Measurements from ENCODE around the gene SCLY. TPM values are rescaled to one million over a fixed set of nuclear protein-coding genes. Genes with fewer than 3 reads are reported as not detected.

The SCLY gene
- total RNA-seq, 1 donor from 2014 or later: 21.5 TPM

DNA sequence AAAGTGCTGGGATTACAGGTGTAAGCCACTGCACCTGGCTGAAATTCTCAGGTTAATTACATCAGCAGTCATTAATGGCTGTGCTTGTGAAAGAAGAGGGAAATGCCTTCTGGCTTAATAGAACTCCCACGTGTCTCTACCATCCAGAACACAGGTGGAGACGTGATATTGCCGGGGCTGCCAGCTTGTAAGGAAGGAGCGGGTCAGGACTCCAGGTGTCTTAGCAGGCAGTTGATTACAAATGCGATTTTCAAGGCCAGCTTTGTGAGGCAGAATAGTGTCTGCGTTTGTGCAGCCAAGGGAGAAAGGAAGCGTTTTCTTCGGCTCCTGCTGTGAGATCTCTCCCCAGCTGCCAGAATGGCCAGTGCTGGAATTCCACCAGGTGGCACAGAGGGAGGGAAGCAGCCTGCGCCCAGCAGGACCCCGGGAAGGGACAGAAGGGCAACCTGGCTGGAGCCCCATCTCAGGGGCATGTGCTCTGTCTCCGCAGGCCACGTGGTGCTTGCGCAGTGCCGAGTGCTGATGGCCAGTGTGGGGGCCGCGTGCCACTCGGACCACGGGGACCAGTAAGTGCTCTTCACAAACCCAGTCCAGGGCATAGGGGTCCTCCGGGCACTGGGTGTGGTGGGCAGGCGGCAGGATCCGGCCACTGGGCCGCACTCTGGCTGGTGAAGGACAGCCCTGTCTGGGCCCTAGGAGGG, 35.7 kb downstream of the SCLY start:
- Mint-ChIP-seq H3K27ac (no peak overlapping the region), H3K36me3 (peaks cover 1% of the 10 kb centered on the region), H3K27me3 (ENCODE audit: low read depth) (no peaks in the 10 kb centered on the region), H3K9me3 (no peaks in the 10 kb centered on the region), H3K4me1 (peaks cover 2% of the 10 kb centered on the region), H3K4me3 (no peak overlapping the region)
- TF ChIP-seq, protein P1, sequence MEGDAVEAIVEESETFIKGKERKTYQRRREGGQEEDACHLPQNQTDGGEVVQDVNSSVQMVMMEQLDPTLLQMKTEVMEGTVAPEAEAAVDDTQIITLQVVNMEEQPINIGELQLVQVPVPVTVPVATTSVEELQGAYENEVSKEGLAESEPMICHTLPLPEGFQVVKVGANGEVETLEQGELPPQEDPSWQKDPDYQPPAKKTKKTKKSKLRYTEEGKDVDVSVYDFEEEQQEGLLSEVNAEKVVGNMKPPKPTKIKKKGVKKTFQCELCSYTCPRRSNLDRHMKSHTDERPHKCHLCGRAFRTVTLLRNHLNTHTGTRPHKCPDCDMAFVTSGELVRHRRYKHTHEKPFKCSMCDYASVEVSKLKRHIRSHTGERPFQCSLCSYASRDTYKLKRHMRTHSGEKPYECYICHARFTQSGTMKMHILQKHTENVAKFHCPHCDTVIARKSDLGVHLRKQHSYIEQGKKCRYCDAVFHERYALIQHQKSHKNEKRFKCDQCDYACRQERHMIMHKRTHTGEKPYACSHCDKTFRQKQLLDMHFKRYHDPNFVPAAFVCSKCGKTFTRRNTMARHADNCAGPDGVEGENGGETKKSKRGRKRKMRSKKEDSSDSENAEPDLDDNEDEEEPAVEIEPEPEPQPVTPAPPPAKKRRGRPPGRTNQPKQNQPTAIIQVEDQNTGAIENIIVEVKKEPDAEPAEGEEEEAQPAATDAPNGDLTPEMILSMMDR (IDR thresholded peaks at IDR 0.05; ENCODE audit: unreplicated experiment): no peak
- no peak for DNase-seq (ENCODE audit: low spot score in 2 of 2, unreplicated experiment in 2 of 2)

DNA sequence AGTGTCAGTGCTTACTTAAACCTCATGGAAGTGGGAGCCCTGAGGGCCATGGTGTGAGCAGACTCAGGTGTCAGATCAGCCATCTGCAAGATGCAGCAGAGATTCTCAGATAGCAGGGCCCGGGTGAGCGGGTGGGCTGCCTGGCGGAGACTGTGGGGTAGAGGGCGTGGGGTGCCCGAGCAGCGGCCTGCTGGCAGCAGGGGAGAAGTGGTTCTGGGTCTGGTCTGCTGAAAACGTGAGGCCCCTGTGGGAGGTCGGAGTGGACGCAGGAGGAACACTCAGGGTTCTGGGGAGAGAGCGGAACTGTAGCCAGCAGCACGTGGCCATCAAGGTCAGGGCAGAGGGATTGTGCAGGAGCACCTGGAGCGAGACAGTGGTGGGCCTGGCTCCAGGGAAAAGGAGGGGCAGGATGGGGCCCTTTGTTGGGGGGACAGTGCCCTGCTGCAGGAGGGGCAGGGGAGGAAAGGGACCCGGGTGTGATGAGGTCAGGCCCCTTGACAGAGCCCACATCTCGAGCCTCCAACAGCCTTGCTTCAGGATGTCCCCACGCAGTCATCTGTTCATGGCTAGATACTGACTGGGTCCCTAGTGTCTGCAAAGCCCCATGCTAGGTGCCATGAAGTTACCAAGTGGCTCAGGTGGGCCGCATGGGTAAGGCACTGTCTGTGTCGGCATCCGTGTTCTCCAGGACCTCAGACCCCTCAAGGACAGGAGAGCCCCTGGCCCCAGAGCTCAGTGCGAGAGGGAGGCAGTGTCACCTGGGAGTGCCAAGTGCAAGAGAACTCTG, 36.6 kb downstream of the SCLY start:
- Mint-ChIP-seq H3K9me3 (no peaks in the 10 kb centered on the region), H3K4me3 (no peak overlapping the region), H3K27ac (no peak overlapping the region), H3K27me3 (ENCODE audit: low read depth) (no peaks in the 10 kb centered on the region), H3K36me3 (peaks cover 1% of the 10 kb centered on the region), H3K4me1 (peaks cover 2% of the 10 kb centered on the region)
- TF ChIP-seq, protein P1 (IDR thresholded peaks at IDR 0.05; ENCODE audit: unreplicated experiment): no peak
- no peak for DNase-seq (ENCODE audit: low spot score in 2 of 2, unreplicated experiment in 2 of 2)

DNA sequence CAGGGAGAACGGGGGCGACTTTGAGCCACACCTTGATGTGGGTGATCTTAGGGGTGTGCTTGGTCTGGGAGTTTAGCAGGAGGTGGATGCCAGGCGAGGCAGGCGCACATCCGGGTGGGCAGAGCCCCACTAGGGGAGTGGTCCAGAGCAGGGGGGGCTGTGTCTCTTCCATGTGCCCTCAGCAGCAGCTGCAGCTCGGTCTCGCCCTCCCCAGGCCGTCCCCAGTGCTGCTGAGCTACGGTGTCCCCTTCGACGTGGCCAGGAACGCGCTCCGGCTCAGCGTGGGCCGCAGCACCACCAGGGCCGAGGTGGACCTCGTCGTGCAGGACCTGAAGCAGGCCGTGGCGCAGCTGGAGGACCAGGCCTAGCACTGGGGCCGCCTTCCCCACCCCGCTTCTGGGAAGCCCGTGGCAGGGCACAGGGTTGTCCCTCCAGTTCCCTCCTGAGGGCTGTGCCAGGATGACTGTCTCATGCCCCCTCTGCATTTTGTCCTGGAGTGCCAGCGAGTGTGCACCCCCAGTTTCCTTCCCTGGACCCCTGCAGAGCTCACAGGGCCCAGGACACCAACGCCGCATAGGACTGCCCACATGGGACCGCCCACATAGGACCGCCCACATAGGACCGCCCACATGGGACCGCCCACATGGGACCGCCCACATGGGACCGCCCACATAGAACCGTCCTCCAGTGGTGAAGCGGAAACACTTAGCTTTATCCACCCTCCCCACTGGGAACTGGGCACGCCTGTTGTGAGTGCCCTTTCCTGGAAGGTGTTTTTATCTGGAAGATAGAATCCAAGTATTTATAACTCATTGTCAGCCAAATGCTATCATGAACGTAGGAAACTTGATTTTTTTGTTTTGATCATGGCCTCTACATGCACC, 37.4 kb downstream of the SCLY start:
- no peak for DNase-seq (ENCODE audit: low spot score in 2 of 2, unreplicated experiment in 2 of 2)
- TF ChIP-seq, protein P1 (IDR thresholded peaks at IDR 0.05; ENCODE audit: unreplicated experiment): no peak
- H3K4me1 Mint-ChIP-seq: peaks cover 2% of the 10 kb centered on the region
- H3K4me3 Mint-ChIP-seq: no peak overlapping the region
- no peaks in the 10 kb centered on the region for H3K27me3 Mint-ChIP-seq (ENCODE audit: low read depth)
- H3K36me3 Mint-ChIP-seq: peaks cover 1% of the 10 kb centered on the region
- no peaks in the 10 kb centered on the region for H3K9me3 Mint-ChIP-seq
- H3K27ac Mint-ChIP-seq: no peak overlapping the region

DNA sequence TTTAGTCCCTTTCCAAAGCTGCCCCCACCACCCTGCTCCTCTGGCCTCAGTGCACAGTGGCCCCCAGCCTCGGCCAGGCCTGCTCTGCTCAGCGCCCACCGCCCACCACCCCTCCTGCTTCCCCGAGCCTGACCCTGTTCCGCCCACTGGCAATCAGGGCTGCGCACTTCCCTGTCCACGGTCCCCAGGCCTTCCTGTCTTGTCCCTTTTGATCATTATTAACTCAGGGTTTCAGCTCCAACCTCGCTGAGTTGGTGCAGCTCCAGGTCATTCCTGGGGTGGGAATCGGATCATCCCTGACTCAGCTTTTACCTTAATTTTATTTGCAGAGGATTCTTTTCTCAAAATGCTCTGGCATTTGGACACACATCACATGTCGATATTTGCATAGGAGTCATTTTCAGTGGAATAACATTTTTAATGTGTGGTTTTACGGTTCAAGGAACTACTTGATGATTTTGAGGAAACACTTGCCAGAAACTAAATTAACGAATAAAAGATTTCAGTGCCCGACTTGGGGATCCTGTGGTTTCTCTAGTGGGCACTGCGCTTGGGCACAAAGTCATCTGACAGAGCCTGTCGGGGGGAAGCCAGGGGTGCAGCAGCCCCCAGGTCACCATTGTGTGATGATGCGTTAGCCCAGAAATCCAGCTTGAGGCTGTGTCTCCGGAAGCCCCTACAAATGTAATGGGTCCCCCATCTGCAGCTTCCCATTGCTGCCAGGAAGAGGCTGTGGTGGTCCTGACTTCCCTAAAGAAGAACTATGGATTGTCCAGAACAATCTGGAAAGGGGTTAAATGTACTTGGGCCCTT, 38.3 kb downstream of the SCLY start:
- no peak for DNase-seq (ENCODE audit: low spot score in 2 of 2, unreplicated experiment in 2 of 2)
- no peaks in the 10 kb centered on the region for H3K27me3 Mint-ChIP-seq (ENCODE audit: low read depth)
- peaks cover 1% of the 10 kb centered on the region for H3K36me3 Mint-ChIP-seq
- TF ChIP-seq, protein P1 (IDR thresholded peaks at IDR 0.05; ENCODE audit: unreplicated experiment): no peak
- H3K4me3 Mint-ChIP-seq: no peak overlapping the region
- no peaks in the 10 kb centered on the region for H3K9me3 Mint-ChIP-seq
- no peak overlapping the region for H3K27ac Mint-ChIP-seq
- peaks cover 2% of the 10 kb centered on the region for H3K4me1 Mint-ChIP-seq

DNA sequence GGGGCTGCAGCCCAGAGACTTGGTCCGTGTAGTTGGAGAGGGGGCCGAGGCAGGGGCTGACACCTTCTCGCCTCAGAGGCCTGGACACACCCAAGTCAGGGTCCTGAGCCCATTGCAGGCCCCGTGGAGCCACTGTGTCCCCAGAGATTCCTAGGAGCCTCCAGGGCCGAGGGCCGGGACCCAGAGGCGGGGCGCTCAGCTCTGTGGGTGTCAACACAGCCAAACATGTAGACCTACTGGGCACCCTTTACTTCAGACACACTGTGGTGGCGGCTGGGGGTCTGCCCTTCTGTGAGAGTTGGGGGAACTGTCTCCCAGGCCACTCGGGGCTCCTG, 38.9 kb downstream of the SCLY start:
- no peaks in the 10 kb centered on the region for H3K27me3 Mint-ChIP-seq (ENCODE audit: low read depth)
- peaks cover 1% of the 10 kb centered on the region for H3K36me3 Mint-ChIP-seq
- no peak for DNase-seq (ENCODE audit: low spot score in 2 of 2, unreplicated experiment in 2 of 2)
- H3K27ac Mint-ChIP-seq: no peak overlapping the region
- TF ChIP-seq, protein P1 (IDR thresholded peaks at IDR 0.05; ENCODE audit: unreplicated experiment): no peak
- no peaks in the 10 kb centered on the region for H3K9me3 Mint-ChIP-seq
- H3K4me3 Mint-ChIP-seq: no peak overlapping the region
- peaks cover 2% of the 10 kb centered on the region for H3K4me1 Mint-ChIP-seq

Measured in mesothelial cell of epicardium (in vitro differentiated cells).